GM13976 (cell line): ENCODE data around the gene UCN.
"Not testable (repeated sequence)": the region's sequence is repeated elsewhere in the genome, so short reads cannot be mapped to it uniquely, and the experiment has no call there.

ENCODE experiments used
- DNase-seq: peaks from one replicate; pipeline ENCODE4 v3.0.0; 2012; ENCODE audit warnings: low spot score
- CTCF ChIP-seq: IDR thresholded peaks from 2 replicates; pipeline ENCODE4 v1.5.1; 2012; ENCODE audit warnings: borderline replicate concordance, mild to moderate bottlenecking; ENCODE audit not compliant: insufficient read depth; ENCODE audit errors: extremely low read depth, missing control alignments, control extremely low read depth
- in situ Hi-C: fragments of 300-500 bp; cut with MboI; formaldehyde crosslinking; loops from one replicate; pipeline ENCODE4 v1.12.0; 2022; ENCODE audit warnings: low sequenced_read_pairs, mixed read lengths, inconsistent platforms; ENCODE audit not compliant: unreplicated experiment

Gene UCN

GRCh38 chr2:27280826-27281225 lies 27.4 kb downstream of the UCN start:
- DNase-seq, result no peak
- no peak for TF ChIP-seq CTCF
- in situ Hi-C loops, result loop anchor here (10.0 to 25.0 kb wide), 2 partner anchors 176 to 319 kb away; partner anchors contain the start of gene MAPRE3

- no peak for DNase-seq
- in situ Hi-C loops, result loop anchor here (25.0 kb wide), 1 partner anchor 316 kb away; the partner anchor contains the start of gene MAPRE3
- TF ChIP-seq CTCF, result no peak
Observed at GRCh38 chr2:27278010-27278409, 30.2 kb downstream of the UCN start.

- TF ChIP-seq CTCF, result no peak
- in situ Hi-C loops, result loop anchor here (25.0 kb wide), 1 partner anchor 313 kb away; the partner anchor contains the start of gene MAPRE3
- no peak for DNase-seq
Observed at GRCh38 chr2:27275211-27276150, 32.8 kb downstream of the UCN start, which contains the start of gene DNAJC5G. Gene DNAJC5G, plus strand, starts transcription at chr2:27275433. Its CDS starts 1,296 bp downstream, at chr2:27276729.

- not testable (repeated sequence) for DNase-seq
Observed at GRCh38 chr2:27272537-27273522, 35.4 kb downstream of the UCN start.

GRCh38 chr2:27271631-27272340 lies 36.5 kb downstream of the UCN start:
- no peak for TF ChIP-seq CTCF
- in situ Hi-C loops, result no loop called here
- no peak for DNase-seq

More at GRCh38 chr2:27272537-27273522, 35.4 kb downstream of the UCN start:
- in situ Hi-C loops, result not testable (repeated sequence)

- in situ Hi-C loops, result no loop called here
- TF ChIP-seq CTCF, result no peak
- no peak for DNase-seq
Observed at GRCh38 chr2:27270670-27271069, 37.6 kb downstream of the UCN start.
